Transverse colon (tissue), 3 donors: ENCODE results near the gene GABRQ.

Source experiments
- POLR2A ChIP-seq: fragments of 450-650 bp; IDR thresholded peaks from one replicate; pipeline ENCODE4 v1.6.1; 2016; ENCODE audit warnings: antibody characterized with exemption, mild to moderate bottlenecking, moderate library complexity
- POLR2AphosphoS5 ChIP-seq, 3 donors: sonication (generic); formaldehyde crosslinking; IDR thresholded peaks; one replicate each; pipeline ENCODE4 v1.6.1; 2016; ENCODE audit warnings: antibody characterized with exemption in 3 of 3

- TF ChIP-seq POLR2A (no peak), POLR2AphosphoS5 (IDR thresholded peaks at IDR 0.05) (no peak)
These were observed 5.4 kb downstream of the GABRQ start for GRCh38 chrX:152642931-152643564.
